ENCODE results near the gene CELA3A.

The CELA3A gene

DNA sequence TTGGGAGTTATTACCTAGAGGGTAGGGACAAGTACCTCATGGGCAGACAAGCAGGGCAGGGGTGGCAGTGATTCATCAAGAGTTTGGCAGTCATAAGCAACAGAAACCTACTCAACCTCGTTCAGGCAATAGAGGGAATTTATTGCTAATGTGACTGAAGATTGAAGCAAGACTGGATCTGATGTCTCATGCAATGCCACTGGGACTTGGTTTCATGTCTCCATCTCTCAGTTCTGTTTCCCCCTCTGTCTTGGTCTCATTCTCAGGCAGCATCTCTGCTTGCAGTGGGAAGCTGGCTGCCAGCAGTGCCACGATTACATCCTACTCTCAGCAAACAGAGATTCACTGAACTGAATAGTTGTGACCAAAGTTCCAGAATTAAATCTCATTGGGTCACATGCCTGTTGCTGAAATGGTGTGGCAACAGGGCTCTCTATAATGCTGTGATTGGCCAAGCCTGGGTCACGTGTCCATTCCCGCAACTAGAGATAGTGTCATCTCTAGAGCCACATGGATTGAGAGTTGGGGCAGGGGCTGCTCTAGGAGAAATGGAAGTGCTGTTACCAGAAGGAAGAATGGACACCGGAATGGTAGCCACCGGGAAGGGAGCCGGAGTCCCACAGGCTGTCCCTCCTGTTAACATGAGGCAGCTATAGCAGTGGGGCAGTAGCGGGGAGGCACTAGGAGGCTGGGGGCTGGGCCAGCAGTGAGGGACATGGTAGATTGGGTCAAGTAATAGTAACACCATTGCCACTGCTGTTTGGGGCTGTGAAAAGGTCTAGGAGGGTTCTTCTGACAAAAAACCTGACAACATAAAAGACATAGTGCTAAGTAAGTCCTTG lies 47.1 kb downstream of the CELA3A start:
- no peak for DNase-seq (ENCODE audit: extremely low read depth in 1 of 2, low read depth in 1 of 2)

DNA sequence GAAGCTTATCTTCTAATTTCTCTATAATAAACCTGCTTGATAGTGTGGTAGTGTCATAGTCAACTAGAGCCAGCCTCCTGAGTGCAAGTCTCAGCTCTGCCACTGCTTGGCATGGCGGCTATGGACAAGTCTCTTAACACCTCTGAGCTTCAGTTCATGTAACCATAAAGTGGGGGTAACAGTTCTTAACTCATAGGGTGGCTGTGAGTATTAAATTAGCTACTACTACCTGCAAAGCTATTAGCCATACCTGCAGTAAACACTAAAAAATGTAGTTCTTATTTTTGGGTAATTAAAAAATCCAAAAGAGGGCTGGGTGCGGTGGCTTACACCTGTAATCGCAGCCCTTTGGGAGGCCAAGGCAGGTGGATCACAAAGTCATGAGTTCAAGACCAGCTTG lies 48.9 kb downstream of the CELA3A start:
- DNase-seq (ENCODE audit: extremely low read depth in 1 of 2, low read depth in 1 of 2) = no peak

DNA sequence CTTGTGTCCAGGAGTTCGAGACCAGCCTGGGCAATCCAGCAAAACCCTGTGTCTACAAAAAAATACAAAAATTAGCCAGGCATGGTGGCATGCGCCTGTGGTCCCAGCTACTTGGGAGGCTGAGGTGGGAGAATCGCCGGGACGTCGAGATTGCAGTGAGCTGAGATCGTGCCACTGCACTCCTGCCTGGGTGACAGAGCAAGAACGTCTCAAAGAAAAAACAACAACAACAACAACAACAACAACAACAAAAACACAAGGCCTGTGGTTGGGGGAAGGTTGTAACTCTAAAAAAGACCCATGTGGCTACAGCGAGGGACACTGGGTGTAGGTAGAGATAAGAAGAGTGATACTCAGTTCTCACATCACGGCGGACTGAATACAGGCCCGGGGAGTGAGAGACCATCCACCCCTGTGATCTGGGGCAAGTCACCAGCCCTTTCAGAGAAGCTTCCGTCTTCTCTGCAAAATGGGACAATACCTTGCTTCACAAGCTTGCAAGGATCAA lies 50.2 kb downstream of the CELA3A start:
- no peak for DNase-seq (ENCODE audit: extremely low read depth in 1 of 2, low read depth in 1 of 2)

DNA sequence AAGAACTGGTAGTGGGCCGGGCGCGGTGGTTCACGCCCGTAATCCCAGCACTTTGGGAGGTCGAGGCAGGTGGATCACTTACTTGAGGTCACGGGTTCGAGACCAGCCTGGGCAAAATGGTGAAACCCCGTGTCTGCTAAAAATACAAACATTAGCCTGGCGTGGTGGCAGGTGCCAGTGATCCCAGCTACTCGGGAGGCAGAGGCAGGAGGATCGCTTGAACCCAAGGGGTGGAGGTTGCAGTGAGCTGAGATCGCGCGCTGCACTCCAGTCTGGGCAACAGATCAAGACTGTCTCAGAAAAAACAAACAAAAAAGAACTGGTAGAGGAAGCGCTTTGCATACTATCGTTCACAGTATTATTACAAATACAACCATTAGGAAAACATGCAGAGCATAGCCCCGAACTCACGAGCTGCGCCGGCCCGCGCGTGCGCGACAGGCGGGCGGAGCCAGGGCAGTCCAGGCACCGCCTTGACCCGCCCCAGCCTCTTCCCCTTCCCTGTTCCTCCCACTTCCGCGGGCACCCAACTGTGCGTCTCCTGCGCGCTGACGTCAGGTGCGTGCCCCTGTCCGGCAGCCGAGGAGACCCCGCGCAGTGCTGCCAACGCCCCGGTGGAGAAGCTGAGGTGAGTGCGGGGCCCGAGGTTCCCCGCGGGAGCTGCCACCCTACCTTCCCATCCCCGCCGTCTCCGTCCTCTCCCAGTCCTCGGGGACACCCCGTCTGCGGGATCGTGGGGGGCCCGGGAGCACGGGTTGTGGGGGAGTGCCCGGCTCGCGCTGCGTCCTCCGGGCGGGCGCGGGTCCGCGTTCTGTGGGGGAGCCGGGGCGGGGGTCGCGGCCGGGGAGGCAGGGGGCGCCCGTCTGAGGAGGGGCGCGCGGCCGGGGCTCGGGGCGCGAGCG lies 50.9 kb downstream of the CELA3A start, which contains the start of gene CDC42:
TSS of gene CDC42 (plus strand) at position 595 of the 902 bp plus-strand sequence. CDS start 25,770 bp downstream, outside the sequence.
- DNase-seq (ENCODE audit: extremely low read depth in 1 of 2, low read depth in 1 of 2) = peak; percentile 92 to 94

- DNase-seq (ENCODE audit: extremely low read depth in 1 of 2, low read depth in 1 of 2) = peak; percentile 27 to 29
Observed at GRCh38 chr1:22053017-22053860, 51.8 kb downstream of the CELA3A start.

- DNase-seq (ENCODE audit: extremely low read depth in 1 of 2, low read depth in 1 of 2) = no peak
Observed at GRCh38 chr1:22053861-22054770, 52.7 kb downstream of the CELA3A start.

DNA sequence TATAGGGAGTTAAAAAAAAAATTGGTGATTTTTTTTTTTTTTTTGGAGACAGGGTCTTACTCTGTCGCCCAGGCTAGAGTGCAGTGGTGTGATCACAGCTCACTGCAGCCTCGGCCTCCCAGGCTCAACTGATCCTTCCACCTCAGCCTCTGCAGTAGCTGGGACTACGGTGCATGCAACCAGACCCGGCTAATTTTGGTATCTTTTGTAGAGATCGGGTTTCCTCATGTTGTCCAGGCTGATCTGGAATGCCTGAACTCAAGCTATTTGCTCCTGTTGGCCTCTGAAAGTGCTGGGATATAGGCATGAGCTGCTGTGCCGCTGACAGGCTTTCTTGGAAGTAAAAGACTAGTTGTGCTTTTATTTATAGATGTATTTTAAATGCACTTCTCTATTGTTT lies 54.0 kb downstream of the CELA3A start:
- DNase-seq (ENCODE audit: extremely low read depth in 1 of 2, low read depth in 1 of 2) = no peak

- DNase-seq (ENCODE audit: extremely low read depth in 1 of 2, low read depth in 1 of 2) = no peak
Observed at GRCh38 chr1:22056043-22056442, 54.6 kb downstream of the CELA3A start.

GRCh38 chr1:22056936-22057335 lies 55.5 kb downstream of the CELA3A start:
- DNase-seq (ENCODE audit: extremely low read depth in 1 of 2, low read depth in 1 of 2) = no peak

- DNase-seq (ENCODE audit: extremely low read depth in 1 of 2, low read depth in 1 of 2) = no peak
Observed at GRCh38 chr1:22057861-22058260, 56.4 kb downstream of the CELA3A start.

All from activated CD8-positive, alpha-beta memory T cell treated with anti-CD3 and anti-CD28 coated beads for 1 hour (primary cell).